Right lobe of liver (tissue), 4 donors: Measurements from ENCODE around the gene MTF1.

Source experiments
- CTCF ChIP-seq, 4 donors: fragments of 200-600 bp in 3 of 4; fragments of 450-650 bp in 1 of 4; IDR thresholded peaks; one replicate each; pipeline versions ENCODE4 v1.5.1 to v1.8.0; 2016 to 2022; ENCODE audit warnings: antibody characterized with exemption in 4 of 4, mild to moderate bottlenecking in 2 of 4
- POLR2A ChIP-seq: fragments of 450-650 bp; IDR thresholded peaks from one replicate; pipeline ENCODE4 v1.6.1; 2017; ENCODE audit warnings: antibody characterized with exemption, mild to moderate bottlenecking
- donor health status: DM: no; HTN: no; CAD: no.
- donor health status: DM: no; HTN: no; CAD: no.
- donor health status: DM: no; HTN: yes; CAD: no.

GRCh38 chr1:37851262-37851661 lies 8.1 kb downstream of the MTF1 start:
- TF ChIP-seq CTCF (IDR thresholded peaks at IDR 0.05) (no peak), POLR2A (no peak)
